ENCODE results near the gene LBHD2.

DNA sequence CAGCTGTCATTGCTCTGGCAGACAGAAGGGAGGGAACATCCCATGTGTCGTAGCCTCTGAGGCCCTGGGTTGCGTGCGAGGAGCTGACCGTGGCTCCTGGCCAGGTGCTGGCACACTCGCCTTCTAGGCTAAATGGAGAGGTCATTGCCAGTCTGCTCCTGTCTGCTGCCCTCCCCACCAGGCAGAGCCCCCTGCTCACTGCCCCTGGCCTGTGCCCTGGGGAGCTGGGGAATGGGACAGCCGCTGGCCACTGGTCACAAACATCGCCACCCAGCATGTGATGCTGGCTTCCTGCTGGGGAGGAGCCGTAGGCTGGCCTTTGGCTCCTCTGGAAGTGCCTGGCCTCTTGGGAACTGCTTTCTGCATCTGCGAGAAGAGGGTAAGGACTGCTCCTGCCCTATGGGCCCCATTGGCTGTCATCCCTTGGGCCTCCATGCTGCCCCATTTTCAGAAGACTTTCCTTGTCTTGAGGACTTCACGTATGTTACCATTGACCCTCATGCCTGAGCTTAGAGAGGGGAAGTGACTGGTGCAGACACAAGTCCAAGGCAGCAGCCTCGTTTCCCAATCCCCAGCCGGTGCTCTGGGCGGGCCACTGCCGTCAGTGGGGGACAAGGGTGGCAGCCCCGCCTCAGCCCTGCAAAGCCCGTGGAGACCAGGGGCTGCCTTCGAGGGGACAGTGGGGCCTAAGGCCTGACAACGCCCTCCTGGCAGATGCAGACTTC lies 37.3 kb downstream of the LBHD2 start:
- TF ChIP-seq, protein P1, sequence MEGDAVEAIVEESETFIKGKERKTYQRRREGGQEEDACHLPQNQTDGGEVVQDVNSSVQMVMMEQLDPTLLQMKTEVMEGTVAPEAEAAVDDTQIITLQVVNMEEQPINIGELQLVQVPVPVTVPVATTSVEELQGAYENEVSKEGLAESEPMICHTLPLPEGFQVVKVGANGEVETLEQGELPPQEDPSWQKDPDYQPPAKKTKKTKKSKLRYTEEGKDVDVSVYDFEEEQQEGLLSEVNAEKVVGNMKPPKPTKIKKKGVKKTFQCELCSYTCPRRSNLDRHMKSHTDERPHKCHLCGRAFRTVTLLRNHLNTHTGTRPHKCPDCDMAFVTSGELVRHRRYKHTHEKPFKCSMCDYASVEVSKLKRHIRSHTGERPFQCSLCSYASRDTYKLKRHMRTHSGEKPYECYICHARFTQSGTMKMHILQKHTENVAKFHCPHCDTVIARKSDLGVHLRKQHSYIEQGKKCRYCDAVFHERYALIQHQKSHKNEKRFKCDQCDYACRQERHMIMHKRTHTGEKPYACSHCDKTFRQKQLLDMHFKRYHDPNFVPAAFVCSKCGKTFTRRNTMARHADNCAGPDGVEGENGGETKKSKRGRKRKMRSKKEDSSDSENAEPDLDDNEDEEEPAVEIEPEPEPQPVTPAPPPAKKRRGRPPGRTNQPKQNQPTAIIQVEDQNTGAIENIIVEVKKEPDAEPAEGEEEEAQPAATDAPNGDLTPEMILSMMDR (conservative IDR thresholded peaks at IDR 0.05; ENCODE audit: low read depth in 2 of 2), result no peak
- TF ChIP-seq, protein P2, sequence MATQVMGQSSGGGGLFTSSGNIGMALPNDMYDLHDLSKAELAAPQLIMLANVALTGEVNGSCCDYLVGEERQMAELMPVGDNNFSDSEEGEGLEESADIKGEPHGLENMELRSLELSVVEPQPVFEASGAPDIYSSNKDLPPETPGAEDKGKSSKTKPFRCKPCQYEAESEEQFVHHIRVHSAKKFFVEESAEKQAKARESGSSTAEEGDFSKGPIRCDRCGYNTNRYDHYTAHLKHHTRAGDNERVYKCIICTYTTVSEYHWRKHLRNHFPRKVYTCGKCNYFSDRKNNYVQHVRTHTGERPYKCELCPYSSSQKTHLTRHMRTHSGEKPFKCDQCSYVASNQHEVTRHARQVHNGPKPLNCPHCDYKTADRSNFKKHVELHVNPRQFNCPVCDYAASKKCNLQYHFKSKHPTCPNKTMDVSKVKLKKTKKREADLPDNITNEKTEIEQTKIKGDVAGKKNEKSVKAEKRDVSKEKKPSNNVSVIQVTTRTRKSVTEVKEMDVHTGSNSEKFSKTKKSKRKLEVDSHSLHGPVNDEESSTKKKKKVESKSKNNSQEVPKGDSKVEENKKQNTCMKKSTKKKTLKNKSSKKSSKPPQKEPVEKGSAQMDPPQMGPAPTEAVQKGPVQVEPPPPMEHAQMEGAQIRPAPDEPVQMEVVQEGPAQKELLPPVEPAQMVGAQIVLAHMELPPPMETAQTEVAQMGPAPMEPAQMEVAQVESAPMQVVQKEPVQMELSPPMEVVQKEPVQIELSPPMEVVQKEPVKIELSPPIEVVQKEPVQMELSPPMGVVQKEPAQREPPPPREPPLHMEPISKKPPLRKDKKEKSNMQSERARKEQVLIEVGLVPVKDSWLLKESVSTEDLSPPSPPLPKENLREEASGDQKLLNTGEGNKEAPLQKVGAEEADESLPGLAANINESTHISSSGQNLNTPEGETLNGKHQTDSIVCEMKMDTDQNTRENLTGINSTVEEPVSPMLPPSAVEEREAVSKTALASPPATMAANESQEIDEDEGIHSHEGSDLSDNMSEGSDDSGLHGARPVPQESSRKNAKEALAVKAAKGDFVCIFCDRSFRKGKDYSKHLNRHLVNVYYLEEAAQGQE (IDR thresholded peaks at IDR 0.05; ENCODE audit: unreplicated experiment), result no peak
- TF ChIP-seq JUNB (IDR thresholded peaks at IDR 0.05; ENCODE audit: unreplicated experiment) (no peak), EZH2phosphoT487 (IDR thresholded peaks at IDR 0.05; ENCODE audit: unreplicated experiment) (no peak), POLR2AphosphoS5 (IDR thresholded peaks at IDR 0.05; ENCODE audit: low read depth) (no peak), EZH2 (IDR thresholded peaks at IDR 0.05; ENCODE audit: low read depth, unreplicated experiment) (no peak)

Data from GM23338 (cell line).